ENCODE results near the gene ACER1.
"Not testable (repeated sequence)": the region's sequence is repeated elsewhere in the genome, so short reads cannot be mapped to it uniquely, and the experiment has no call there.

Gene ACER1

DNA sequence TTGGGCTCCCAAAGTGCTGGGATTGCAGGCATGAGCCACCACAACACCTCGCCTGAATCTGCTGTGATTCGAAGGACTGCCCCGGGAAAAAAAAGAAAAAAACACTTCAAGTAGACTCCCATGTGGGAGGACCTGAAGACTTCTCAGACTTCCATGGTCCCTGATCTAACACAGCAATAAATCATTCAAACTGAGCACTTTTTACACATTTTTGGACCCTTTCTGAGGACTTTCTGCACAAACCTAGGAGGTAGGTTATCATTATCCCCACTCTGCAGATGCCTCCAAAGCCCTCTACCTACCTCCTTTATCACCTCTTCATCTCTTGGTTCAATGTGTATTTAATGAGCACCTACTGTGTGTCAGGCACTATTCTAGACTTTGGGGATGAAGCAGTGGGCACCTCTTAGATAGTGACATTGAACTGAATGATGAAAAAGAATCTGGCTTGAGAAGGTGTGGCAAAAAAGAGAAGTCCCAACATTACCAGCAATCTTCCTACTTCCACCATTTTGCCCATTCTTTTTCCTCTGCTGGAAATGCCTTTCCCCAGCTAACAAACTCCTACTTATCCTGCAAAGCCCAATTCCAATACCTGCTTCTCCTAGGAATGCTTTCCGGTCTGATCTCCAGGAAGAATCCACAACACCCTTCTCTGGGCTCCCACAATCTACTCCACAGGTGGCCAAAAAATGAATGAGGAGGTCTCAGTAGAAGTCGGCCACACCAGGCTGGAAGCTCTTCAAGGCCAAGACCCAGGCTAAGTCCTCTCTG, 26.3 kb upstream of the ACER1 start:
- DNase-seq (ENCODE audit: low read depth) = no peak
- no peak overlapping the region for H3K4me3 ChIP-seq (ENCODE audit: low read depth, low read length)
- TF ChIP-seq POLR2A (IDR thresholded peaks at IDR 0.05; ENCODE audit: extremely low read depth, insufficient read length) (no peak), CTCF (IDR thresholded peaks at IDR 0.05; ENCODE audit: low read depth, low read length) (no peak), MYC (IDR thresholded peaks at IDR 0.05; ENCODE audit: low read depth, low read length) (no peak), MAX (IDR thresholded peaks at IDR 0.05; ENCODE audit: low read depth, low read length) (no peak)

DNA sequence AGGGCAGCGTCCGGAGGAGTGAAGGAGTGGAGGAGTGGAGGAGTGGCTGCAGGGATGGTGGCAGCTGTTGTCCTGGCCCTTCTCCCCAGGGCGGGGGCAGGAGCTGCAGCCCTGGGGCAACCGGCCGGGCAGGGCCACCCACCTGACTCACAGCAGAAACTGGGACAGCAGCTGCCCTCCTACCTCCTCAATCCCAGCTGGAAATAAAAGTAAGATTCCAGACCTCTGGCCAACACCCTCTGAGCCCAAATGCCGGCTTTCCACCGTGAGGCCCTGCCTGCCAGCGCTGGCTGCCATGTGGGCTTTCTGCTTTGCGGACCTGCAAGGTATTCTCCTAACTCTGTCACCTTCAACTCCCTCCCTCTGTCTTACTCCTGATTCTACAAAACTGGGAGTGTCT, 24.6 kb upstream of the ACER1 start:
- TF ChIP-seq MAX (IDR thresholded peaks at IDR 0.05; ENCODE audit: low read depth, low read length) (no peak), CTCF (IDR thresholded peaks at IDR 0.05; ENCODE audit: low read depth, low read length) (no peak), POLR2A (IDR thresholded peaks at IDR 0.05; ENCODE audit: extremely low read depth, insufficient read length) (no peak), MYC (IDR thresholded peaks at IDR 0.05; ENCODE audit: low read depth, low read length) (no peak)
- DNase-seq (ENCODE audit: low read depth) = no peak
- no peak overlapping the region for H3K4me3 ChIP-seq (ENCODE audit: low read depth, low read length)

DNA sequence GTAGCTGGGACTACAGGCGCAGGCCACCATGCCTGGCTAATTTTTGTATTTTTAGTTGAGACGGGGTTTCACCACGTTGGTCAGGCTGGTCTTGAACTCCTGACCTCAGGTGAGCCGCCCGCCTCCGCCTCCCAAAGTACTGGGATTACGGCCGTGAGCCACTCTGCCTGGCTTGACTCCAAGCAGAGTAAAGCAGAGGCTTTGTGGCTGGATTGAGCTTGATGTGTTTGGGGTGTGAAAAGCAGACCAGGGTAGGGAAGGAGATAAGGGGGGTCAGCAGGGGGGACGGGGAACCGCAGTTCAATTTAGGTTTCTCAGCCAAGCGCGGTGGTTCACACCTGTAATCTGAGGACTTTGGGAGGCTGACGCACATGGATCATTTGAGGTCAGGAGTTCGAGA, 23.8 kb upstream of the ACER1 start:
- no peak for TF ChIP-seq MAX (IDR thresholded peaks at IDR 0.05; ENCODE audit: low read depth, low read length)
- TF ChIP-seq CTCF (IDR thresholded peaks at IDR 0.05; ENCODE audit: low read depth, low read length) = no peak
- no peak for TF ChIP-seq POLR2A (IDR thresholded peaks at IDR 0.05; ENCODE audit: extremely low read depth, insufficient read length)
- TF ChIP-seq MYC (IDR thresholded peaks at IDR 0.05; ENCODE audit: low read depth, low read length) = no peak

DNA sequence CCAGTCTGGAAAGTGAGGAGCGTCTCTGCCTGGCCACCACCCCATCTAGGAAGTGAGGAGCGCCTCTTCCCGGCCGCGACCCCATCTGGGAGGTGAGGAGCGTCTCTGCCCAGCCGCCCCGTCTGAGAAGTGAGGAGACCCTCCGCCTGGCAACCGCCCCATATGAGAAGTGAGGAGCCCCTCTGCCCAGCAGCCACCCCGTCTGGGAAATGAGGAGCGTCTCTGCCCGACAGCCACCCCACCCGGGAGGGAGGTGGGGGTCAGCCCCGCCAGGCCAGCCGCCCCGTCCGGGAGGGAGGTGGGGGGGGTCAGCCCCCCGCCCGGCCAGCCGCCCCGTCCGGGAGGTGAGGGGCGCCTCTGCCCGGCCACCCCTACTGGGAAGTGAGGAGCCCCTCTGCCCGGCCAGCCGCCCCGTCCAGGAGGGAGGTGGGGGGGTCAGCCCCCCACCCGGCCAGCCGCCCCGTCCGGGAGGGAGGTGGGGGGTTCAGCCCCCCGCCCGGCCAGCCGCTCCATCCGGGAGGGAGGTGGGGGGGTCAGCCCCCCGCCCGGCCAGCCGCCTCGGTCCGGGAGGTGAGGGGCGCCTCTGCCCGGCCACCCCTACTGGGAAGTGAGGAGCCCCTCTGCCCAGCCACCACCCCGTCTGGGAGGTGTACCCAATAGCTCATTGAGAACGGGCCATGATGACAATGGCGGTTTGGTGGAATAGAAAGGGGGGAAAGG, 22.1 kb upstream of the ACER1 start:
- DNase-seq (ENCODE audit: low read depth); H3K4me3 ChIP-seq (ENCODE audit: low read depth, low read length): not testable (repeated sequence)

More for the DNA sequence above, 23.8 kb upstream of the ACER1 start:
- no peak for DNase-seq (ENCODE audit: low read depth)
- H3K4me3 ChIP-seq (ENCODE audit: low read depth, low read length) = no peak overlapping the region

DNA sequence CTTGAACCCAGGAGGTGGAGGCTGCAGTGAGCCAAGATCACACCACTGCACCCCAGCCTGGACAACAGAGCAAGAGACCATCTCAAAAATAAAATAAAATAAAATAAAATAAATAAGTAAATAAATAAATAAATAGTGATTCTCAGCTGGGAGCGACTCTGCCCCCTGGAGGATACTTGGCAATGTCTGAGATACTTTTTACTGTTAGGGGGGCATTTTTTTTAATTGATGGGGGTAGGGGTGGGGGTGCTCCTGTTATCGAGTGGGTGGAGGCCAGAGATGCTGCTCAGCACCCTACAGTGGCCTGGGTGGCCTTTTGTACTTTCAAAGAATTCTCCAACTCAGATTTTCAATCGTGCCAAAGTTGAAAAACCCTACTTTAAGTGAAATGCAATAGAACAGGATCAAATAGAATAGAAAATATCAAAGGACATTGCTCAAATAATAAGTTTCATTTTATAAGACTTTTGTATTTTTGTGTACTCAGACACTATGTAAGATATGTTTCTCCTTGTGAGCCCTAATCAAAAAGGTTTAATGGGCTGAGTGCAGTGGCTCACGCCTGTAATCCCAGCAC, 20.8 kb upstream of the ACER1 start:
- DNase-seq (ENCODE audit: low read depth) = no peak
- H3K4me3 ChIP-seq (ENCODE audit: low read depth, low read length) = no peak overlapping the region
- TF ChIP-seq MYC (IDR thresholded peaks at IDR 0.05; ENCODE audit: low read depth, low read length) (no peak), MAX (IDR thresholded peaks at IDR 0.05; ENCODE audit: low read depth, low read length) (no peak), POLR2A (IDR thresholded peaks at IDR 0.05; ENCODE audit: extremely low read depth, insufficient read length) (no peak), CTCF (IDR thresholded peaks at IDR 0.05; ENCODE audit: low read depth, low read length) (no peak)
